Cardiac fibroblast (primary cell): ENCODE results near the gene HS6ST2.
A peak's percentile ranks its signal among the peaks of the same experiment; 100 is the strongest.

Experiments
- DNase-seq, 2 donors: peaks; one replicate each; pipeline versions ENCODE4 v3.0.0 to v3.0.0-alpha.2; 2010; ENCODE audit warnings: low read depth in 2 of 2
- H3K4me3 ChIP-seq, 2 donors: replicated peaks in 1 of 2; 1 replicate in 1 of 2; 2 replicates in 1 of 2; pipeline ENCODE4 v1.5.1; 2011; ENCODE audit warnings: low read depth in 2 of 2, low read length in 2 of 2, mild to moderate bottlenecking in 2 of 2, moderate library complexity in 1 of 2
- TF ChIP-seq, protein P1 (sequence below): IDR thresholded peaks from one replicate; pipeline ENCODE4 v1.5.1; 2011; ENCODE audit warnings: low read depth, mild to moderate bottlenecking, low read length, inconsistent platforms

The HS6ST2 gene

GRCh38 chrX:132594129-132594528 lies 364.3 kb downstream of the HS6ST2 start:
- DNase-seq = peak in 1 of 2 donors; percentile 2
- TF ChIP-seq, protein P1, sequence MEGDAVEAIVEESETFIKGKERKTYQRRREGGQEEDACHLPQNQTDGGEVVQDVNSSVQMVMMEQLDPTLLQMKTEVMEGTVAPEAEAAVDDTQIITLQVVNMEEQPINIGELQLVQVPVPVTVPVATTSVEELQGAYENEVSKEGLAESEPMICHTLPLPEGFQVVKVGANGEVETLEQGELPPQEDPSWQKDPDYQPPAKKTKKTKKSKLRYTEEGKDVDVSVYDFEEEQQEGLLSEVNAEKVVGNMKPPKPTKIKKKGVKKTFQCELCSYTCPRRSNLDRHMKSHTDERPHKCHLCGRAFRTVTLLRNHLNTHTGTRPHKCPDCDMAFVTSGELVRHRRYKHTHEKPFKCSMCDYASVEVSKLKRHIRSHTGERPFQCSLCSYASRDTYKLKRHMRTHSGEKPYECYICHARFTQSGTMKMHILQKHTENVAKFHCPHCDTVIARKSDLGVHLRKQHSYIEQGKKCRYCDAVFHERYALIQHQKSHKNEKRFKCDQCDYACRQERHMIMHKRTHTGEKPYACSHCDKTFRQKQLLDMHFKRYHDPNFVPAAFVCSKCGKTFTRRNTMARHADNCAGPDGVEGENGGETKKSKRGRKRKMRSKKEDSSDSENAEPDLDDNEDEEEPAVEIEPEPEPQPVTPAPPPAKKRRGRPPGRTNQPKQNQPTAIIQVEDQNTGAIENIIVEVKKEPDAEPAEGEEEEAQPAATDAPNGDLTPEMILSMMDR = no peak
- H3K4me3 ChIP-seq = no peak overlapping the region

- H3K4me3 ChIP-seq = no peak overlapping the region
- TF ChIP-seq, protein P1 = peak; percentile 19
- peak in 1 of 2 donors; percentile 20 for DNase-seq
These were observed 365.5 kb downstream of the HS6ST2 start for GRCh38 chrX:132592880-132593279.

GRCh38 chrX:132591719-132592275 lies 366.6 kb downstream of the HS6ST2 start:
- no peak for DNase-seq
- TF ChIP-seq, protein P1 = no peak
- no peak overlapping the region for H3K4me3 ChIP-seq

DNA sequence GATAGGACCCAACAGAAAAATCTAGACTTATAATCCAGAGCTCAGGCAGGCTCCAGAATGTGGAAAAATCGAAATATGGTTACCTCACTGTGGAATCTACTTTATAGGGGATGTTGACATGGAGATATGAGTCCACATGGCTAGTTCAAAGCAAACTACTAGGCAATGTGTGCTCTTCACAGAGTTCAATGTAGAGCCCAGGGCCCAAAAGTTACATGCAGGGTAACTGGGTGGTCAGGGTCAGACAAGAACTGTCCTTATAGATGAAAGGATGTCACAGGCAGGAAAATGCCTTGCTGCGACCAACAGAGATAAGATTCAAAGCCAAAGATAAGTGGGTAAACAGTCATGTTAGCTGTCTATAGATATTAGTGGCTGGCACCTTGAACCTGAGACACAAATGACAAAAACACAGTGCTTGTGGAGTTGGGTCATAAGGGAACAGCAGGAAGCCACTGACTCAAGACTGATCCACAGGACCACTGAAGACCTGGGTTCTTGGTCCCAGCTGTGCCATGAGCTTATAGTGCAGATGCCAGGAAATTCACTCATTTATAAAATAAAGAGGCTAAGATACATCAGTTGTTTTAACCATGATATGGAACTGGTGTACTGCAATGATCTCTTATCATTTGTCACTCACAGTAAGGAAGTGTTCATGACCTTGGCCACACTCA lies 367.9 kb downstream of the HS6ST2 start:
- no peak for DNase-seq
- TF ChIP-seq, protein P1 = no peak
- no peak overlapping the region for H3K4me3 ChIP-seq

DNA sequence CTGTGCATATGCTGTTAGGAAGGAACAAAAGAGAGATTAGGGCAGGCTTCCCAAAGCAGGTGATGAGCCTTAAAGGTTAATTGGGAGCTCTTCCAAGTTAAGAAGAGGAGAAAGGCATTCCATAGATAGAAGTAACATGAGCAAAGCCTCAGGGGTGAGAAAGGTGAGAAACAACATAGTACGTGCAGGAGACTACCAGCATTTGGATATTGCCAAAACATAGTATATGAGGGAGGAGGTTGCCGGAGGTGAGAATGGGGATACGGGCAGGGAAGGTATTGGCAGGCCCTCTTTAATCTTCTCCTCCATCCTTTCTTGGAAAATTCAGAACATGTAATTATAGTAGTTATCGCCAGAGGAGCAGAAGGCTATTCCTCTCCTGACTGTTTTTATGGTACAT lies 373.5 kb downstream of the HS6ST2 start:
- no peak for DNase-seq
- TF ChIP-seq, protein P1 = no peak
- no peak overlapping the region for H3K4me3 ChIP-seq

DNA sequence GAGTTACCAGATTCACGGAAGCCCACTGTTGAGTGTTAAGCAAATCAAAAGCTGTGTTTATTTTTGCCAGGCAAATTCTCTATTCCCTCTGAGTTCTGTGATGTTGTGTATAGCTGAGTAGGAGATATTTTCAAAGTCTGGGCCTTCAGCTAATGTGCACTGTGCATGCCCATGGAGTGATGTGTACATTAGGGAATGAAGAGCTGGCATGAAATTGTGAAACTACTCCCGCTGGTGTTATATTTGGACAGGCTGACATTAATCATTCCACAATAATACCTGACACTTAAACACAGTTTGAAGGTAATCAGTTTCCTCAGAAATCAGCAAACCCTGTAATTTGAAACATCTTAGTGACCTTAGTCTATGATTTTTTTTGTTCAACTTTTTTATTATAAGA lies 381.5 kb downstream of the HS6ST2 start:
- no peak overlapping the region for H3K4me3 ChIP-seq
- TF ChIP-seq, protein P1 = no peak
- no peak for DNase-seq
